Measurements from ENCODE around the gene MTMR1. TPM values are rescaled to one million over a fixed set of nuclear protein-coding genes. Genes with fewer than 3 reads are reported as not detected.

Gene MTMR1
- total RNA-seq, 1 donor from 2014 or later: 21.6 TPM

DNA sequence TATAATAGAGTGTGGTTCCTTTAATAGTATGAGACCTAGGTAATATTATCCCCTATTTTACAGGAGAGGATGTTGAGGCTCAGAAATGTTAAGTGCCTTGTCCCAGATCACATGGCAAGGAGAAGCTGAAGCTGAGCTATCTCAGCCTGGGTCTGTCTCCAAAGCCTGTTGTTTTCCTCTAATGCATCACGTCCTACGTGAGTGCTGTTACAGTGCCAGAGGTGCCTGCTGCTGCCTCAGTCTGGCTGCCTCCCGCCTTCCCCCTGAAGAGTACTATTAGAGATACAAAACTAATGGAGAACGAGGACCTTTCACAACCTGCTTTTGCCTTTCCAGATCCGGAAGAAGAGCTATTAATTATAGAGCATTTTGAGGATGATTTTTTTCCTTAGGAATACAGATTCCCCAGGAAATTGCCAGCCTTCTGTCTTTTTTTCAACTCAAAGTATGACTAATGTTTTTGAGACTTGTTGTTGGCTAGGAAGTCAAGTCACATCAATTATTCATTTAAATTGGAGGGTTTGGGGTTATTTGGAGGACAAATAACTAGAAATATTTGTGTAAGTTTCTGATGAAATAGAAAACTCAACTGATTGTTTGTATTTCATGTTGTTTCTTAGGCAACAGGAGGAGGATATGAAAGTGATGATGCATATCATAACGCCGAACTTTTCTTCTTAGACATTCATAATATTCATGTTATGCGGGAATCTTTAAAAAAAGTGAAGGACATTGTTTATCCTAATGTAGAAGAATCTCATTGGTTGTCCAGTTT is 43.9 kb upstream of the MTMR1 start:
- no peak for DNase-seq (ENCODE audit: low read depth)
- Histone ChIP-seq H3K36me3 (ENCODE audit: control insufficient read depth, insufficient read depth, low read length) (no peaks in the 10 kb centered on the region), H3K4me3 (ENCODE audit: low read depth, low read length) (no peak overlapping the region), H3K27me3 (ENCODE audit: control insufficient read depth, insufficient read depth, low read length) (no peaks in the 10 kb centered on the region)
- no peak for TF ChIP-seq CTCF (IDR thresholded peaks at IDR 0.05; ENCODE audit: insufficient read depth, low read length, poor library complexity, severe bottlenecking)

DNA sequence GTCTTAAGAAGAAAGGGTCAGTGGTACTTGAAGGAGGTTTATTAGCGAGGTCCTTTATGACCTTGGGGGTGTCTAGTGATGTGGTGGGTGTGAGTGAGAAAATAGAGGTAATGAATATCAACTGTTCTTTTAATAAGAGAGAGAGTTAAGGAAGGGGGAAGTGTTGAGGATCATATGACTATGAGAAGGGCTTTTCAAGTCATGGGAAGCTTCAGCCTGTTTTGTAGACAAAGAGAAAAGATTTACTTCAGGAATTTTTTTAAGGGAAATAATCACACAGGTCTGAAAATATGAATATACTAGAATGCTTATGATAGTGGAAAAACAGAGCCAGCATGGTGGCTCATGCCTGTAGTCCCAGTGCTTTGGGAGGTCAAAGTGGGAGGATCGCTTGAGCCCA is 41.3 kb upstream of the MTMR1 start:
- Histone ChIP-seq H3K4me3 (ENCODE audit: low read depth, low read length) (no peak overlapping the region), H3K36me3 (ENCODE audit: control insufficient read depth, insufficient read depth, low read length) (no peaks in the 10 kb centered on the region), H3K27me3 (ENCODE audit: control insufficient read depth, insufficient read depth, low read length) (no peaks in the 10 kb centered on the region)
- no peak for TF ChIP-seq CTCF (IDR thresholded peaks at IDR 0.05; ENCODE audit: insufficient read depth, low read length, poor library complexity, severe bottlenecking)
- DNase-seq (ENCODE audit: low read depth): no peak

DNA sequence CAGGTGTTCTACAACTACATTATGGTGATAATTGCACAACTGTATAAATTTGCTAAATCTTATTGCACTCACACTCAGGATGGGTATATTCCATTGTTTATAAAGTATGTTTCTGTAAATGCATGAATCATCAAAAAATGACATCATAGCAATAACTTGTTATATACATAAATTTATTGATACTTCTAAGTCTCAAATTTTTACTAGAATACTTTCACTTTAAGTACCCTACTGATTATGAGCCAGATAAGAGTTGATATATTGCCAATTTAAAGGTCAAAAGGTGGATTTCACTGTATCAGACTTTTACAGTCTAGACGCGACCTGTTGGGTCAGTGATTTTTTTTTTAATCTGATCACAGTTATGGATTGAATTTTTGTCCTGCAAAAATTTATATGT is 37.4 kb upstream of the MTMR1 start:
- Histone ChIP-seq H3K36me3 (ENCODE audit: control insufficient read depth, insufficient read depth, low read length) (no peaks in the 10 kb centered on the region), H3K27me3 (ENCODE audit: control insufficient read depth, insufficient read depth, low read length) (no peaks in the 10 kb centered on the region), H3K4me3 (ENCODE audit: low read depth, low read length) (no peak overlapping the region)
- no peak for TF ChIP-seq CTCF (IDR thresholded peaks at IDR 0.05; ENCODE audit: insufficient read depth, low read length, poor library complexity, severe bottlenecking)
- DNase-seq (ENCODE audit: low read depth): no peak

GRCh38 chrX:150663073-150663472 is 30.1 kb upstream of the MTMR1 start:
- no peak overlapping the region for H3K4me3 ChIP-seq (ENCODE audit: low read depth, low read length)
- no peak for DNase-seq (ENCODE audit: low read depth)
- no peaks in the 10 kb centered on the region for H3K36me3 ChIP-seq (ENCODE audit: control insufficient read depth, insufficient read depth, low read length)
- TF ChIP-seq CTCF (IDR thresholded peaks at IDR 0.05; ENCODE audit: insufficient read depth, low read length, poor library complexity, severe bottlenecking): no peak
- H3K27me3 ChIP-seq (ENCODE audit: control insufficient read depth, insufficient read depth, low read length): no peaks in the 10 kb centered on the region

DNA sequence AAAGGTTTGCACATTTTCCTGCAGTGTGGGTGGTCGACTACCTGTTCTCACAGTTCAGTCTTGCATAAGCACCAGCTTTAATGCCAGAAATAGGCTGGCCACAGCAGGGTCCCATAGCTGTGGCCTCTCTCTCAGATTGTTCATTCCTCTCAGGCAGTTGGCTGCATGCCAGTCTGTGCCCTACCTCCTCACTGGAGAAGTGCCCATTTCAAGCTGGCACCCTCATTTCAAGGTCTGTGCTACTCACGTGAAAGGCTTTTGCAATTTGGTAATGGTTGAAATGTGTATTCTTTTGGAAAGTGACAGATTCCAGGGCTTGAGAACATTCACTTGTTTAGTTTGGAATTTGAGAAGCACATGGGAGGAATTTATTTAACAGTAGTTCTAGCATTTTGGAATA is 28.9 kb upstream of the MTMR1 start:
- no peaks in the 10 kb centered on the region for H3K36me3 ChIP-seq (ENCODE audit: control insufficient read depth, insufficient read depth, low read length)
- no peak for DNase-seq (ENCODE audit: low read depth)
- H3K27me3 ChIP-seq (ENCODE audit: control insufficient read depth, insufficient read depth, low read length): no peaks in the 10 kb centered on the region
- H3K4me3 ChIP-seq (ENCODE audit: low read depth, low read length): no peak overlapping the region
- no peak for TF ChIP-seq CTCF (IDR thresholded peaks at IDR 0.05; ENCODE audit: insufficient read depth, low read length, poor library complexity, severe bottlenecking)

GRCh38 chrX:150676221-150676620 is 17.0 kb upstream of the MTMR1 start:
- no peaks in the 10 kb centered on the region for H3K36me3 ChIP-seq (ENCODE audit: control insufficient read depth, insufficient read depth, low read length)
- no peak for TF ChIP-seq CTCF (IDR thresholded peaks at IDR 0.05; ENCODE audit: insufficient read depth, low read length, poor library complexity, severe bottlenecking)

More at GRCh38 chrX:150676221-150676620, 17.0 kb upstream of the MTMR1 start:
- DNase-seq (ENCODE audit: low read depth): no peak
- H3K27me3 ChIP-seq (ENCODE audit: control insufficient read depth, insufficient read depth, low read length): no peaks in the 10 kb centered on the region
- no peak overlapping the region for H3K4me3 ChIP-seq (ENCODE audit: low read depth, low read length)

Data from kidney epithelial cell (primary cell).